HG02610 (cell line): ENCODE results near the gene LRRC4.

ENCODE experiments used
- ATAC-seq: cut with Tn5 transposase; IDR thresholded peaks from one replicate; pipeline ENCODE4 v1.9.1; 2021; ENCODE audit warnings: mild to moderate bottlenecking, moderate library complexity; ENCODE audit not compliant: unreplicated experiment

LRRC4 gene

GRCh38 chr7:128032605-128033235 is 1.5 kb upstream of the LRRC4 start:
- ATAC-seq: no peak

- peak; percentile 69 for ATAC-seq
These were observed 816 bp upstream of the LRRC4 start for GRCh38 chr7:128031901-128032604.

DNA sequence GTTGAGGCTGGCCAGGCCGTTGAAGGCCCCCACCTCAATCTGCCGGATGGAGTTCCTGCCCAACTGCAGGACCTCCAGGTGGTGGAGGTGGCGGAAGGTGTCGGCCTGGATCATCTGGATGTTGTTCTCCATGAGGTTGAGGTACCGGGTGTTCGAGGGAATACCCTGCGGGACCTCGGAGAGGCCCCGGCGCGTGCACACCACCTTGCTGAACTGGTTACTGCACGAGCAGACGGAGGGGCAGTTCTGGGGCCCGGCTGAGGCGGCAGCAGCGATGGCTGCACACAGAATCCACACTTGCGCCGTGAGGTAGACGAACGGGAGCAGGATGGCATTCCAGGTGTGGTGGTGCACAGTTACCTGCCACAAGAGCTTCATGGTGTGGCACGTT is 979 bp downstream of the LRRC4 start:
- ATAC-seq: no peak

DNA sequence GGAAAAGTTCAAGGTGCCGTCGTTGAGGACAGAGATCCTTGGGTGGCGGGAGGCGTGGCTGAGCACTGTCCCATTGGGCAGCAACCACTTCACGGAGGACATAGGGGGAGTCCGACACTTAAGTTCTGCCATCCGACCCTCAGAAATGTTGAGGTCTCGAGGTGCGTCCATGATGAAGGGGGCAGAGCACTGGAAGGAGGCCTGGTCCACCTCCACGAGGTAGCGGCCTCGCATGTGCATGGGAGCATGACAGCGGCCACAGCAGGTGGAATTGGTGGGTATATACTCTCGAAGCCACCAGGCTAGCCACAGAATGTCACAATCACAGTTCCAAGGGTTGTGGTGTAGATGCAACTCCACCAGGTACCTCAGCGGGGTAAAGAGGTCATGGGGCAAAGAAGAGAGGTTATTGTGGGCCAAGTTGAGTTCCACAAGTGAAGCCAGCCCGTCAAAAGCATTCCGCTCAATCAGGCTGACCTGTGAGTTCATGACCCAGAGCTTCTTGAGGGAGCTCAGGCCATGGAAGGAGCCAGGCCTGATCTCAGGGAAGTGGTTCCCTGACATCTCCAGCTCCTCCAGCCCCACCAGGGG is 1.7 kb downstream of the LRRC4 start:
- no peak for ATAC-seq

- ATAC-seq: no peak
These were observed 3.7 kb downstream of the LRRC4 start for GRCh38 chr7:128027485-128027980.

- ATAC-seq: no peak
These were observed 4.7 kb downstream of the LRRC4 start for GRCh38 chr7:128026551-128026950.

DNA sequence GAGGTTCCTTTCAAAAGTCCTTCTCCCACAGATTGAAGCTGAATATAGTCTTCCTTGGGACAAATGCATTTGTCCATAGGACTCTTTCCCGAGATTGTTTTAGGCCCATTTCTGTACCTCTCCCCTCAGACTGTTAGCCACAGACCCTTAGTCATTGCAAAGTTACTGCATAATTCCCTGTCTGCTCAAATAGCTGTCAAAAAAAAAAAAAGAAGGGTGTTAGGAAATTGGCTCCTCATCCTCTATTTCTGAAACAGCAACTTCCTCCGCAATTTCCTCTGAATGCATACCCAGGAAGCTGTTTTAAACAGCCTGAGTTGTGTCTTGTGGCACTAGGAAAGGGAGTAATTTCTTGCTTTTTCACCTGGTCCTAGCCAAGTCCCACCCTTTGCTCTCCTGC is 5.4 kb downstream of the LRRC4 start:
- ATAC-seq: no peak

DNA sequence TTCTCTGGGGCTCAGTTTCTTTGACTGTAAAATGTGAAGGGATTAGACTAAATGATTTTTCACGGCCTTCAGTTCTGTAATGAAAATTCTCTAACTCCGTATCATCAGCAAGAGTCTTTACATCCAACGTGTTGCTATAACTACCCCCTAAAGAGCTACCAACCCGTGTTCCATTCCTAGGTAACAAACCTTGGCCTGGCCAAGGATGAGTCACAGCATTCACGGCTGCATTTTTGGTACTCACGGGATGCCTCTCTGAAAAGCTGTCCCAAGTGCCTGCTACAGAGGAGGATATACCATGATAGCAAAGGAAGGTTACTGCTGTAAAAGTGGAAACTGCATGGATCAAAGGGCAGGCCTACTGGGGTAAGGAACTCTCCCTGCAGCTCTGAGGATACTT is 5.9 kb downstream of the LRRC4 start:
- ATAC-seq: no peak

DNA sequence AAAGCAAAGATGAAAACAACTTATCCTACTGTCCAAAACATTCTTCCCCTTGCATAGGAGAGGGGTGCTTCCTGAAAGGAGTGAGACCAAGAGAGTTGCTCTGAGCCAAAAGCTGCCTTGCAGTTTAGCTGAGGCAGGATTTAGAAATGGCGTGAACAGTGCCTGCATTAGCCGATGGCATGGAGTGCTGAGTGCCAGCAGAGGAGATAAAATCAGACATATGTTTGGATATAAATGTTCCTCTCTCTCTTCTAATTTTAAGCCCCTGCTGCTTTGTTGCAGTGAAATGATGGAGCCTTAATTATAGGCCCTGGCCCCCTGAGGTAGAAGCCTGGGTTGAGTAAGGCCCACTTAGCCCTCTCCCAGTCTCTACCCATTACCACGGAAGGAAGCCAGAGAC is 7.1 kb downstream of the LRRC4 start:
- ATAC-seq: no peak

- no peak for ATAC-seq
These were observed 8.4 kb downstream of the LRRC4 start for GRCh38 chr7:128022631-128023532.

- ATAC-seq: no peak
These were observed 9.9 kb downstream of the LRRC4 start for GRCh38 chr7:128021366-128021765.

GRCh38 chr7:128020159-128020558 is 11.1 kb downstream of the LRRC4 start:
- ATAC-seq: no peak

DNA sequence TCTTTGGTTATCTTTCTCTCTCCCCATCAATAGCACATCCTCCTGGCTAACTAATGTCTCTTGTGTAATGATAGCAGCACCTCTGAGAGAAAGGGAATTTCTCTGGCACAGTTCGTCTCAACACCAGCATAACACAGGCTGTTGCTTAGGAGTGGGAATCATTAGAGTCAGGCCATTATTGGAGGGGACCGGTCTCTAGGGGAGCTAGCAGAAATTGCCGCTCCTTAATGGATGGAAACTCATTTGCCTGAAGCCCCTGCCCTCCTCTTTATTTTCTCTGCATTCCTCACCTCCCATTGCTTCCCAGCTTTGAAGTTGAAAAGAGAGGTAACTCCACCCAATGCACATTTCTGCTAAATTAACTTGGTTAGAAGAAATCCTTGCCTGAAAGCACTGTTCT is 11.9 kb downstream of the LRRC4 start:
- no peak for ATAC-seq

DNA sequence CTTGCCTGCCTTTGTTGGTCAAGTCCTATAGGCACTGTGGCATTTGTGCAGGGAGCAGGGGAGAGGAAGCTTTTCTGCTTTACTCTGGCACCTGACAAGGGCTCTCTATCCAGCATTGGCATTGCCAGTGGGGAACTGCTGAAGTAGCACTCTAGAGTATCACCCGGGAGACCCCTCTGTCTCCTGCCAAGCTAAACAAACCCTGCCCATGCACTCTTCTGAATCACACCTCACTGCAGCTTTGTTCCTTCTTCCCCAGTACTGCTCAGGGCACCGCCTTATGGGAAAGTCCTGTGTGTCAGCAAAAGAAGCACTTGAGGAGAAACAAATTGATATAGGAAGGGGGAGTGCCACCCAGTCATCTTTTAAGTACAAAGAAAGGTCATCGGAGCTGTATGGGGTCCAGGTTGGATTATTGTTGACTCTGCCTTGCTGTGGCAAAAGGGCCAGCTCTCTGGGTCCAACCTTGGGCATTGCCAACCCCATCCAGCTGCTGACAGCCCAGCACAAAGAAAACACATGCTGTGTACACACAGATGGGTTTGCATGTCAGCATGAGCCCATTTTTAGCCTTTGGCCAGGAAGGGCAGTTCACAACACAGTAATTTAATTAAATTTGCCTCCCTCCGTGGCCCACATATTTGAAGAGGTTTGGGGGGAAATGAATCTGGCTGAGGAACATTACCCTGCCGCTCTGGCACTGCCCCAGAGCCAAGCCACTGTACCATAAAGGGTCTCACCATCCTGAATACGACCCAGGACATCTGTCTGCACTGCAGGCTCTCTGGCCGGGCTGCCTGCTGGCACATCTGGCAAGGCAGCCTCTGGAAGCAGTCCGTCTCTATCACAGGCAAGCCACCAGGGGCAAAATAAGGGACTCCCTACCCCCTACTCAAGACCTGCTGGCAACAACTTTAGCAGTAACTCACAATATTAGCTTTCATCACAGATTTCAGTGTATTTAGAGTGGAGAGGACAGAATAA is 13.1 kb downstream of the LRRC4 start:
- ATAC-seq: no peak

GRCh38 chr7:128017460-128017859 is 13.8 kb downstream of the LRRC4 start:
- ATAC-seq: no peak

GRCh38 chr7:128014811-128015210 is 16.4 kb downstream of the LRRC4 start:
- ATAC-seq: no peak

DNA sequence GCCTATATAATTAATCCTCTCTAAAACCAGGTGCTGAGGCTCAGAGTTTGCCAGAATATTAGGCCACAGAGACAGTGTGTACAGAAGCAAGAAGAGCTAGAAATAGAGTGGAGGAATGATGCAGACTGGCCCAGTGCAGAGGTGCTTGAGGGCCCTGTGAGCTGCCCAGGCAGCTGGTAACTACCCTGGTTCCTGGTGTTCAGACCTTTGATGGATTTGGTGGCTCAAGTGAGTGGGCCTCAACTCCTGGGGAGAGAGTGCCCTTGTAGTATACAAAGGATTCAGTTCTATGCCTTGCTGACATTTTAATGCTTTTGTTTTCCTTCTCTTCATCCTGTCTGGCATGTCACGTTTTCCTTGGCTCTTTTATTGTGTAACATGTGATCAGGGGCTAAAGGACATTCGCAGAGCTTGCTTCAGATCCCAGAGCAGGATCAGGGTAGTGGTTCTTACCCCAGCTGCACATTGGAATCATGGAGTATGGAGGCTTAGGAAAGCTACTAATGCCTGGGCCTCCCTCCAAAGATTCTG is 20.0 kb downstream of the LRRC4 start:
- ATAC-seq: no peak

DNA sequence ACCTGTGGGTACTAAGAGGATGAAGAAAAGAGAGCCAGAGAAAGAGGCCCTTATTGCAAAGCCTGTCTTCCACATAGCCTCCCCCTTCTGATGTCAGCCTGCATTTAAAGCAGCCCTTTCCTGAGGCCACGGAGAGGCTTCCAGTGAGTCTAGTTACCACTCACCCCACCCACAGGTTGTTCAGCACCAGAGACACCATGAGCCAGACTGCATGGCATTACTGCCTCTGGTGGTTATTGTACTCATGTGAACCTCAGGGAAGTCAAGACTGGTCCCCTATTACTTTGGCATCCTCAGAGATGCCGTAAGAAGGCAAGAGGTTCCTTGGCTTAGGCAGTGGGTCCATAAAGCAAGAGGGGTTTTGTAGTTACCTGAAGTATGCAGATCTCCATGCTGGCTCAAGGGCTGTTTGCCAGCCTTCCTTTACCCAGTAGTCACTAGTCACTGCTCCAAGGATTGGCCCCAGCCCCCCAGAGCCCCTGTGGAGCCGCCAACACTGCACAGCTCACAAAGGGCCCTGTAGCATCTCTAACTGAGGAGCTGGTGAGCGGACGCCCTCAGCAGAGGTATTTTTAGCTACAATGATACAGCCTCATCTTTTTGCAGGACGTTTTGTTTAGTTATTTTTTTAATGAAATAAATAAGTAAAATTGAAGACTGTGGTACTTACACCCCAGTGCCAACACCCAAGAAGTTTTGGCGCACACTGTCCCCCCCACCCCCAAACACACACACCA is 20.7 kb downstream of the LRRC4 start:
- no peak for ATAC-seq

DNA sequence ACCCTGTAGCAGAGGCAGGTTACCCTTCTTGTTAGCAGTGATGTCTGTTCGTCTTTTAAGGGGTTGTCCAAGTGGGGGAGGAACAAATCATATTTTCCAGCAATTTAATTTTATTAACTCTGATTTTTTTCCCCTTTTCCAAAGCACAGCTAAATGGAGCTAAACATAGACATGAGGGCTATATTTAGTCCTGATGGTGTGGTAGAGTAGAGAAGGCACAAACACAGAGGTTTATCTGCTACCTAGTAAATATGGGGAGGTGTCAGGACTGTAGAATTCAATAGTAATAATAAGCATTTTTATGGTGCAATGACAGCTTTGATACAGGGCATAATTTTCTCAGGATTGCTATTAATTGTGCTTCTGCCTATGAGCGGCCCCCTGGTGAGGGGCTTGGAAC is 22.5 kb downstream of the LRRC4 start:
- ATAC-seq: no peak
